ENCODE results near the gene MRNIP.

DNA sequence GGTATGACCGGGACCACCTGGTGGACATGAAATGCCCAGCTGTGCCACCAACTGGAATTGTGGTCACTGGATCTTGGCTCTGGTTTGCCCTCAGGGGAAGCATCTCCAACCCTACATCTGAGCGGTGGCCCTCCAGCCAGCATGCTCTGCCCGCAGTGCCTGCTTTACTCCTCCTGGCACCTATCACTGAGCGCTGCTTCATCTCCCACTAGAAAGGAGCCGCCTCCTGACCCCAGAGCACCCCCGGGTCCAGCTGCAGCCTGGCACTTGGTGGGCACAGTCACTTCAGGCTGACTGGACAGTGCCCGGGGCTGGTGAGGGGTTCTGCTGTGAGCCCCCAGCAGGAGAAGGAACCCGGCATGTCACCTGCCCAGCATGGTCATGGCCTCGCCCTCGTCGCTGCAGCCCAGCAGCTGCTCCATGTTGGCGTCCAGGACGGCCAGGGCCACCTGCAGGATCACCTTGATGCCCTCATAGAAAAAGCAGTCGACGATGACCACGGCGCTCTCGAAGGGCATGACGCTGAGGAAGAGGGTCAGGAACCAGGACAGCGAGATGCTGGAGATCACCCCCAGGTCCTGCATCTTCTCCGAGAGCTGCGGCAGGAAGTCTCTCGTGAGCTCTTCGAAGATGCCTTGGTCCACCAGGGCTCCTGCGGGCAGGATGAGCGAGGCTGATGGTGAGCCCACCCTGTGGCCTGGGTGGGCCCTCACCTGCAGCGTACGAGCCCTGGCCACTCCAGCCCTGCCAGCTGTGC is 16.1 kb upstream of the MRNIP start:
- TF ChIP-seq, protein P1, sequence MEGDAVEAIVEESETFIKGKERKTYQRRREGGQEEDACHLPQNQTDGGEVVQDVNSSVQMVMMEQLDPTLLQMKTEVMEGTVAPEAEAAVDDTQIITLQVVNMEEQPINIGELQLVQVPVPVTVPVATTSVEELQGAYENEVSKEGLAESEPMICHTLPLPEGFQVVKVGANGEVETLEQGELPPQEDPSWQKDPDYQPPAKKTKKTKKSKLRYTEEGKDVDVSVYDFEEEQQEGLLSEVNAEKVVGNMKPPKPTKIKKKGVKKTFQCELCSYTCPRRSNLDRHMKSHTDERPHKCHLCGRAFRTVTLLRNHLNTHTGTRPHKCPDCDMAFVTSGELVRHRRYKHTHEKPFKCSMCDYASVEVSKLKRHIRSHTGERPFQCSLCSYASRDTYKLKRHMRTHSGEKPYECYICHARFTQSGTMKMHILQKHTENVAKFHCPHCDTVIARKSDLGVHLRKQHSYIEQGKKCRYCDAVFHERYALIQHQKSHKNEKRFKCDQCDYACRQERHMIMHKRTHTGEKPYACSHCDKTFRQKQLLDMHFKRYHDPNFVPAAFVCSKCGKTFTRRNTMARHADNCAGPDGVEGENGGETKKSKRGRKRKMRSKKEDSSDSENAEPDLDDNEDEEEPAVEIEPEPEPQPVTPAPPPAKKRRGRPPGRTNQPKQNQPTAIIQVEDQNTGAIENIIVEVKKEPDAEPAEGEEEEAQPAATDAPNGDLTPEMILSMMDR (IDR thresholded peaks at IDR 0.05), result no peak
- TF ChIP-seq POLR2A (IDR thresholded peaks at IDR 0.05), result no peak
